AG09309 (cell line): Measurements from ENCODE around the gene ADAMTS6.
A peak's percentile ranks its signal among the peaks of the same experiment; 100 is the strongest.

Experiments used
- DNase-seq: peaks from one replicate; pipeline ENCODE4 v3.0.0-alpha.2; 2010; ENCODE audit warnings: low read depth
- H3K4me3 ChIP-seq: 2 replicates; pipeline ENCODE4 v1.5.1; 2011; ENCODE audit warnings: mild to moderate bottlenecking, low read depth, low read length, moderate library complexity; ENCODE audit not compliant: control insufficient read depth
- TF ChIP-seq, protein P1 (sequence below): IDR thresholded peaks from 2 replicates; pipeline ENCODE4 v1.5.1; 2011; ENCODE audit warnings: mild to moderate bottlenecking, low read depth, low read length, inconsistent platforms; ENCODE audit not compliant: insufficient read depth, control insufficient read depth; ENCODE audit errors: missing control alignments

ADAMTS6 gene

DNA sequence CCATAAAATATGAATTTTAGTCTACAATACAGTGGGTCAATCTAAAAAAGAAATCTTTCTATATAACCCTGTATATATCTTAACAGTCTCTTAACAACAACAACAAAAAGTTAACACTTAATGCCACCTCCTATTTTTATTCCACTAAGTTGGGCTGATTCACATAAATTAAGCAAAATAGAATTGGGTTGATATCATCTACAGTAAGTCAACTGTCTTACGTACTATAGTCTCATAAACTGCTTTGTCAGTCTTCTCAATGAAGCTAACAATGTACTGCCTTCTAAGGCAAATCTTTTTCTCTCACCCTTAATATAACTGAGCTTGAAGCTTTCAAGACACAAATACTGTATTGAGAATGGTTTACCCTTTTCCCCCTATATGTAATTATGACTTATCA, 185.7 kb downstream of the ADAMTS6 start:
- no peak for DNase-seq
- TF ChIP-seq, protein P1, sequence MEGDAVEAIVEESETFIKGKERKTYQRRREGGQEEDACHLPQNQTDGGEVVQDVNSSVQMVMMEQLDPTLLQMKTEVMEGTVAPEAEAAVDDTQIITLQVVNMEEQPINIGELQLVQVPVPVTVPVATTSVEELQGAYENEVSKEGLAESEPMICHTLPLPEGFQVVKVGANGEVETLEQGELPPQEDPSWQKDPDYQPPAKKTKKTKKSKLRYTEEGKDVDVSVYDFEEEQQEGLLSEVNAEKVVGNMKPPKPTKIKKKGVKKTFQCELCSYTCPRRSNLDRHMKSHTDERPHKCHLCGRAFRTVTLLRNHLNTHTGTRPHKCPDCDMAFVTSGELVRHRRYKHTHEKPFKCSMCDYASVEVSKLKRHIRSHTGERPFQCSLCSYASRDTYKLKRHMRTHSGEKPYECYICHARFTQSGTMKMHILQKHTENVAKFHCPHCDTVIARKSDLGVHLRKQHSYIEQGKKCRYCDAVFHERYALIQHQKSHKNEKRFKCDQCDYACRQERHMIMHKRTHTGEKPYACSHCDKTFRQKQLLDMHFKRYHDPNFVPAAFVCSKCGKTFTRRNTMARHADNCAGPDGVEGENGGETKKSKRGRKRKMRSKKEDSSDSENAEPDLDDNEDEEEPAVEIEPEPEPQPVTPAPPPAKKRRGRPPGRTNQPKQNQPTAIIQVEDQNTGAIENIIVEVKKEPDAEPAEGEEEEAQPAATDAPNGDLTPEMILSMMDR = no peak
- H3K4me3 ChIP-seq = no peak overlapping the region

DNA sequence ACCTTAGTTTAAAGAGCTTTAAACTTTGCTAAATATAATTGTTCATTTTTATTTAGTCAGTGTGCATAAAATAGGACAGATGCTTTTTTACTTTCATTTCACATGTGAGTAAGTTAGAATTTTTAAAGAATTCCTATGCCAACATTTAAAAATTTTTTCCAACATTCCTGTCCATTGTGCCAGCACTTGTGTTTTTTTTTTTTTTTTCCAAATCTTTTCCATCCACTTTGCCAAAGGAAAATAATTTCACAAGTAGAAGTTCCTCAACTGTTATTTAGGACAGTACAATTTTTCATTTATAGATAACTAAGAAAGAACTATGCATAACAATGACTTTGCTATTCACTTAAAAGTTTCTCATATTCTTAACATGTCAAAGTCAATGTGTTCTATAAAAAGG, 189.5 kb downstream of the ADAMTS6 start:
- H3K4me3 ChIP-seq = no peak overlapping the region
- TF ChIP-seq, protein P1 = no peak
- DNase-seq = no peak

DNA sequence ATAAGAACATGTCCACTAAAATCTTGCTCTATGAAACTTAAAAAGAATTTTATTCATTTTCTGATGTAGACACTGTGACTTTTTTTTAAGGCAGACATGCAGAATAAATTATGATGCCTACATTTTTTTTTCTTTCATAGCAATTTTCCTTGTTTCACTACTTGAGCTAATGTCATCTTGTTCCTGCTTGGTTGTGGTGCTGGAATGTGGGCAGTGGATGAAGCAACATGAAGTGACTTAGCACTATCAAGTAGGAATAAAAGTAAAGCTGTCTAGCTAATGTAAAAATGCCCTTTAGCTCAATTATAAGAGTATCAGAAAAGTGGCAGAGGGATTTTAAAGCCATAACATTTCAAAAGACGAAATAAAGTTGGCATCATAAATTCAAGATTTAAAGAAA, 191.0 kb downstream of the ADAMTS6 start:
- peak; percentile 27 for DNase-seq
- TF ChIP-seq, protein P1 = no peak
- H3K4me3 ChIP-seq = no peak overlapping the region

DNA sequence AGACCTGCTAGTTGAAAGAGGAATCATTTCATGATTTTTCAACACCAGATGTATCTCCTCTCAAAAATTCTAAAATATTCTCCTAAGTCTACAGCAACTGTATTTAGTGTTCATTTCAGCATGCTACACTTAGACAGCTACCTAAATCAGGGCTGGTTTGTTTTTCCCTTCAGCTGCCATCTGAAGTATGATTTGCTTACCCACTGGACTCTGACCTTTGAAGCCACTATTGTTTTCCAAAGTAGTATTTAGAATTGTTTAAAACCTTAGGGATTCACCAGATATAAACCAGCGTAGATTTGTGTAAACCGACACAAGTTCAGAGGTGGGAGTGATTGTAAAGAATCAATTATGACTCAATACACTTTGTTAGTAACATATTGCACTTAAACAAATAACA, 193.1 kb downstream of the ADAMTS6 start:
- no peak overlapping the region for H3K4me3 ChIP-seq
- TF ChIP-seq, protein P1 = no peak
- DNase-seq = no peak

DNA sequence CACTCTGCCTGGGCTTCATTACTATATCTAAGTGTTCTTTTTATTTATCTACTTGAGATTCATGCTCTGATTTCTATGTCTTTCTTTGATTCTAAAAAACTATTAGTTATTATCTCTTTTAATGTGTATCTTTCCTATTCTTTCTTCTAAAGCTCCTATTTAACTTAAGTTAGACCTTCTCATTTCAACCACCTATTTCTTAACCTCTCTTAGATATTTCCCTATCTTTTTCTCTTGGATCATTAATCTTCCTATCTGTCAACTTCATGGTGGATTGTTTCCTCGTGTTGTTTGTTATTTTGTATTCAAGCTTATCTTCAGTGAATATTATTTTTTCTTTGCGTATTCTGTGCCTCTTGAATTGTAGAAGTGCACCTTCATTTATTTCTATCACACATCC, 202.1 kb downstream of the ADAMTS6 start:
- no peak overlapping the region for H3K4me3 ChIP-seq
- TF ChIP-seq, protein P1 = no peak
- no peak for DNase-seq

DNA sequence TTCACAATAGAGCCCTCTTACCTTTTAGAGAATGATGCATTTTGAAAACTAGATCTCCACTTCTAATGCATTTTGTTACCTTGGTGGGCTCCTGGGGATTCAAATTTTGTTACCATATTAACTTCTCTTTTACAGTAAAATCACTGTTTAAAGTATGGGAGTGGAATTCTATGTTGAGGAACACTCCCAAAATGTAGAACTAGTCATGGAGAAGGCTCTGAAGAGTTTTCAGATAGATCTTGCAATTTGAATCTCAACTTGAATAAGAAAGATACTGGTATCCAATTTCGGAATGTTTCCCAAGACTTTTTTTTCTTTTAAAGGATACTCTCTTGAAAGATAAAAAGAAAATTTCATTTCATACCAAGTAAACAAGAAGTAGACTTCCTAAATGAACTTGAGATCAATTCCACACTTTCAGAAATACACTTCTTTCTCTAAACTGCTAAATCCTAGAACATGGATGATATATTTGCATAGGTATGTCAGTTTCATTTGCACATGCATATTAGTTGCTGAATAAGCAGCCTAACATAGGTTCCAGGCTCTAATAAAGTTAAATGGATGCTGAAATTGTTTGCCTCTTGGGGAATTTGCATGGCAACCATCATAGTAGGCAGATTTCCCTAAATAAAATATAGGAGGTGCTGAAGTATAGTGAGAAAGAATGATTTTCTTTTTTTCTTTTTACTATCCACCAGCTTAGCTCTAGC, 205.4 kb downstream of the ADAMTS6 start:
- DNase-seq = no peak

More for the DNA sequence above, 205.4 kb downstream of the ADAMTS6 start:
- TF ChIP-seq, protein P1 = no peak
- no peak overlapping the region for H3K4me3 ChIP-seq
